RPMI8226 (cell line): Measurements from ENCODE around the gene DKK3.

Experiments used
- DNase-seq: peaks from one replicate; pipeline ENCODE4 v3.0.0-alpha.2; 2015

The DKK3 gene

DNA sequence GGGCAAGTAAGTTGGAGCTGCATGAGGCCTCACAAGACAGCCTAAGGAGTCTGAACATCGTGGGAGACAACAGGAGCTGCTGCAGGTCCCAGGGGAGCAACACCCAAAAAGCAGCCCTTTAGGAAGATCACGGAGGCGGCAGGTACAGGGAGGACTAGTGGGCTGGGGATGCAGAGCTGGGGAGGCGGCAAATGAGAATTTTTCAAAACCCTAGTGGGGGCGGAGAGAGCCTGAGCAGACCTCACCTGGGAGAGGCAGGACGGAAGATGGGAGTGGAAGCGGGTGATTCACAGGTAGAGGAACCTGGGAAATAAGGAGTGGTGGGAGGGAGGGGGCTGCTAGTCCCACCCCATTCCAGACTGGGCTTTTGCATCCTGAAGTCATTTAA is 42.1 kb downstream of the DKK3 start:
- no peak for DNase-seq

GRCh38 chr11:11965656-11966353 is 42.6 kb downstream of the DKK3 start:
- DNase-seq: no peak

- no peak for DNase-seq
These were observed 43.2 kb downstream of the DKK3 start for GRCh38 chr11:11965192-11965591.

DNA sequence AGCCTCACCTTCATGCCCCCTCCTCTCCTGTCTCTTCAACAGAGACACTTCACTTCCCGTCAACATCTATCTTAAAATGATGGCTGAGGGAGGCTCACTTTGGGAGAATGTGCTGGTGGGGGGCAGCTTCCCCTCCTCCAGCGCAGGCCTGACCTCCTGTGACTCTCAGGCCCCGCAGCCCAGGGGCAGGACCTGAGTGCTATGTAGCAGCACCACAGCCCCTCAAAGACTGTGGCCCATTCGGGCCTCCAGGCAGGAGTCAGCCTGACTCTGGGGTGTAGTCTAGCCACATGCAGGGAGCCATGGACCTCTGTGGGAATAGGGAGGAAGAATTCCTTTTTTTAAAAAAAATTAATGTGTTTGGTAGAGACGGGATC is 43.7 kb downstream of the DKK3 start:
- no peak for DNase-seq

DNA sequence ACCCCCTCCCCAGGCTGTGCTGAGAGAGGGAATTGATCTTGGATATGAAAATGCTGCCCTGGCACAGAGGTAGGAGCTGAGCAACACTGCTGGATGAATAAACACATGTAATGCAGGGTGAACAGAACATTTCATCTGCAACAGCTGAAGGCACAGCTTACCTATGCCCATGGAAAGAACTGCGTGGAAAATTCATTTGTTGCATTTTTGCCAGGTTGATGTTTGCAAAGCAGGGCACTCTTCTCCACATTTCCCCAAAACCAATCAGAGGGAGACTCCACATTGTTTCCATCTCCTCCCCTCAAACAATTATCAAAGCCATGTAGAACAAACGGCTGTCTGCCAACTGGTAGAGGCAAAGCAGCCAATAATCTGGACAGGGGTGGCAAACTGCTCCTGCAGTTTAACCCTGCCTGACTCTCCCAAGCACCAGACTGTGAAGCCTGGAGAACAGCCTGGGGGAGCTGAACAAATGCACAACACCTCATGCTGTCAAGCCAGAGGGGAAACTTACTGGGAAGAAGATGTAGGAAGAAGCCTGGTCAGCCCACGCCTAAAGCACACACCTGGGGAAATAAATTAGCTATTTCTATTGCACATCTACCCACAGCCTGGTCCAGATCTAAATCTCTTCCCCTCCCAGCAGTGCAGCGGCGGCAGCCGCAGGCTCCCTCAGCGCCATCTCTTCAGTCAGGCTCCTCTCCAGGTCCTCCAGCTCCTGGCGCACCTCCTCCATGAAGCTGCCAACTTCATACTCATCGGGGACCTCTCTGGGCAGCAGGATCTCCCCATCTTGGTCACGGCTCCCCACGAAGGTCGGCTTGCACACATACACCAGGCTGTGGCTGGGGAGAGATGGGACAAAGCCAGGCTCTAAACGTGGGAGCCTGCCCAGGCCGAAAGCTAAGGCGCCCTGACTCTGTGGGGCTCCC is 44.3 kb downstream of the DKK3 start:
- no peak for DNase-seq

GRCh38 chr11:11963067-11963466 is 45.4 kb downstream of the DKK3 start:
- no peak for DNase-seq

GRCh38 chr11:11961399-11962028 is 46.9 kb downstream of the DKK3 start:
- DNase-seq: no peak

- DNase-seq: no peak
These were observed 47.7 kb downstream of the DKK3 start for GRCh38 chr11:11960687-11961086.

GRCh38 chr11:11959601-11960000 is 48.8 kb downstream of the DKK3 start:
- DNase-seq: no peak

- DNase-seq: no peak
These were observed 49.8 kb downstream of the DKK3 start for GRCh38 chr11:11958403-11959231.

- DNase-seq: no peak
These were observed 52.4 kb downstream of the DKK3 start for GRCh38 chr11:11956006-11956405.

DNA sequence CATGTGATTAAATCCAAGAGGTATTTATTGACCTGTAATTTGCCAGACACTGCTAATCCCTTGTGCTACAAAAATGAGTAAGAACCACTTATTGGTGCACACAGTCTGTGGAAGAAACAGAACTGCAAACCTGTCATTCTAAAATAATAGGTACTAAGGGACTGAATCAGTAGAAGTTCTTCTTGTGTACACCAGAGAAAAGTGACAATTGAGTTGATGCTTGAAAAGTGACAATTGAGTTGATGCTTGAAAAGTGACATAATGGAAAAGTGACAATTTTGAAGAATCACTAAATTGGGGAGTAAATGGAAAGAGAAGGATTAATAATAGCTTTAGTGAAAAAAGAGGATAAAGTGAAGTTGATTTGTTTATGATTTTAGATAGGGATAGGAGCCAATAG is 56.4 kb downstream of the DKK3 start:
- DNase-seq: no peak

GRCh38 chr11:11949482-11949881 is 58.9 kb downstream of the DKK3 start:
- DNase-seq: no peak

DNA sequence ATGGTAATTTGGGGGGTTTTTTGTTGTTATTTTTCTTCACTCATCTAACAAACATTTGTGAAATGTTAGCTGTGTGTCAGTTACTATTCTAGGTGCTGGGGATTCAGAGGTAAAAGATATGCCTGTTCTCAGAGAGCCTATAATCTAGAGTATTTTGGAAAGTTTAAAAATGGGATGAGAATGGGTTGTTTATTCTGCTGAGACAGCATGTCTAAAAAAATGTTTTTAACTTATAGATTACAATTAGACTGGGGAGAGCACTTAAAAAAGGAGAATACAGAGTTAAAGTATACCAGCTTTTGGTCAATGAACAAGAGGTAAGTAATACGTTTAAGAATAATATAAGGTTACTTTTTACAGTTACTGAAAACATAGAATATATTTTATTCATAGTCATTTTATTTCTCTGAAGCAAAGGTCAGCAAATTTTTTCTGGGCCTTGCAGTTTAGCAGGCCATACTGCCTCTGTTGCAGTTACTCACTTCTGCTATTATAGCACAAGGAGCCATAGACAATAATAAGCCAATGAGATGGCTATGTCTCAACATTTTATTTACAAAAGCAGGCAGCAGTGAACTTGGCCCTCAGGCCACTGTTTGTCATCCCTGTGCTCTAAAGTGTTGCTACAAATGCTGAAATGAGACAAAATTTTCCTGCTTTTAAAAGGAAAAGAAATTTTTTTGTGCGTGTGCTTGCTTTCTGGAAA is 60.0 kb downstream of the DKK3 start:
- DNase-seq: no peak

- no peak for DNase-seq
These were observed 60.6 kb downstream of the DKK3 start for GRCh38 chr11:11947825-11948224.

DNA sequence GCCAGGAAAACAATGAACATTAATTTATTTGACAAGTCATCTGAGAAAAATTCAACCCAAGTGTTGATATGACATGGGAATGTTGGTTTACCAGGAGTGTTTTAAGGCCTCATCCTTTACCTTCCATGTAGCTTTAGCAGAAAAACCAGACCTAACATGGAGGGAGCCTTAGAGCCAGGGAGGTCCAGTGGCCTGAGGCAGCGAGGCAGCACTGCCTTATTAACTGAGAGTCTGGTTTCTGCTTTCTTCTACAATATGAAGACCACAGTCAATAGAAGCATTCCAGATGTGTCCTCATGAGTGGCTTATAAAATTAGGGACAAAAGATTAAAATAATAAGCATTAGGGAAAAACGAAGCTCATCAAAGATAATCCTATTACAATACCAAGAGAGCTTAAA is 61.5 kb downstream of the DKK3 start:
- no peak for DNase-seq

GRCh38 chr11:11946180-11946579 is 62.2 kb downstream of the DKK3 start:
- no peak for DNase-seq

GRCh38 chr11:11944444-11944843 is 64.0 kb downstream of the DKK3 start:
- no peak for DNase-seq

DNA sequence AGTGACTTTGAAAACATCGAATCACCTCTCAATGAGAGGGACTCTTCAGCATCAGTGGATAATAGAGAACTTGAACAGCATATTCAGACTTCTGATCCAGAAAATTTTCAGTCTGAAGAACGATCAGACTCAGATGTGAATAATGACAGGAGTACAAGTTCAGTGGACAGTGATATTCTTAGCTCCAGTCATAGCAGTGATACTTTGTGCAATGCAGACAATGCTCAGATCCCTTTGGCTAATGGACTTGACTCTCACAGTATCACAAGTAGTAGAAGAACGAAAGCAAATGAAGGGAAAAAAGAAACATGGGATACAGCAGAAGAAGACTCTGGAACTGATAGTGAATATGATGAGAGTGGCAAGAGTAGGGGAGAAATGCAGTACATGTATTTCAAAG is 65.8 kb downstream of the DKK3 start:
- DNase-seq: no peak

DNA sequence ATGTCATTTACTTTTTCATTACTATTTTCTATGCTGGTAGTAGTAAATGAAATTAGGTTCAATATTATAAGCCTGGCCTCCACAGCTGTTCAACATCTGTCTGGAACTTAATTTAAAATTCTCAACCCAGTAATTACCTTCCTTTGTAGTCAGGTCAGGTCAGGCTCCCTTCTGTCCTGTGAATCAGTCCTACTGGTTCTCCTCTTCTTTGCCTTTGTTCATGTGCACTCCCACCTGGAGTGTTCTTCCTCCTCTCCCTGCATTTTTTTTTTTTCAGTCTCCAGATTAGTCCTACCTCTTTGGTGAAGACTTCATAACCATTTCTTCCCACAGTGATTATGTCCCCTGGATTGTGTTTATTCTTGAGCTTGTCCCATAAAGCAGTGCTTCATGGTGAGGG is 67.9 kb downstream of the DKK3 start:
- no peak for DNase-seq

GRCh38 chr11:11937957-11938356 is 70.5 kb downstream of the DKK3 start:
- no peak for DNase-seq

DNA sequence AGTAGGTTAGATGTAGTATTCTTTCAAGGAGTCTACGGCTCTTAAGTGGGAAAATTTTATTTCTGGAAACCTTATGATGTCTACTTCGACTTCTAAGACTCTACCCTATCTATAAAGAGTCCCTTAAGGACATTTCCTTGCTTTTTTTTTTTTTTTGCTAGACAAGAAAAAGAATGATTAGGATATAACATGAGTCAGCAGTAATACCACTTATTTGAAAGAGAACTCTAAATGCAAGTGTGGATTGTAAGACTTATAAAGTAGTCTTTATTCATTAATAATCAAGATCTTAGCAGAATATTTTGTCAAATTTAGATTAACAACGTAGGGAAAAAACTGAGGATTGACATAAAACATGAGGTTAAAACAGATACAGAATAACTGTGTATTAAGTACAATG is 71.0 kb downstream of the DKK3 start:
- DNase-seq: no peak
